HepG2 (cell line): ENCODE results near the gene TAB3. TPM values are rescaled to one million over a fixed set of nuclear protein-coding genes. Genes with fewer than 3 reads are reported as not detected.

Experiments
- AHDC1 ChIP-seq: sonication (generic); formaldehyde crosslinking; IDR thresholded peaks from 2 replicates; pipeline ENCODE4 v1.5.1; 2020; ENCODE audit warnings: mild to moderate bottlenecking, missing genetic modification reagents, borderline replicate concordance
- CREB1 ChIP-seq, 2 experiments: fragments of 450-650 bp in 1 of 2; IDR thresholded peaks; 2 replicates each; pipeline ENCODE4 v1.6.1; 2016 to 2017; ENCODE audit warnings: control low read depth in 1 of 2, mild to moderate bottlenecking in 1 of 2, missing compliant biosample characterization in 1 of 2, missing genetic modification characterization in 1 of 2
- ELF4 ChIP-seq: sonication (generic); formaldehyde crosslinking; IDR thresholded peaks from 2 replicates; pipeline ENCODE4 v1.5.0; 2020; ENCODE audit warnings: missing genetic modification reagents, mild to moderate bottlenecking, moderate library complexity, borderline replicate concordance
- GATA4 ChIP-seq: sonication (generic); IDR thresholded peaks from 2 replicates; pipeline ENCODE4 v1.6.1; 2016; ENCODE audit warnings: antibody characterized with exemption, low read depth, borderline replicate concordance
- GLI4 ChIP-seq: sonication (generic); formaldehyde crosslinking; IDR thresholded peaks from 2 replicates; pipeline ENCODE4 v1.5.1; 2020; ENCODE audit warnings: missing genetic modification reagents, mild to moderate bottlenecking, moderate library complexity, borderline replicate concordance
- IRX3 ChIP-seq: sonication (generic); formaldehyde crosslinking; IDR thresholded peaks from 2 replicates; pipeline ENCODE4 v1.8.1; 2023; ENCODE audit warnings: mild to moderate bottlenecking, low read depth, missing genetic modification reagents, borderline replicate concordance
- MIER2 ChIP-seq: IDR thresholded peaks from 2 replicates; pipeline ENCODE4 v1.6.1; 2016; ENCODE audit warnings: missing biosample characterization, missing genetic modification reagents
- NFATC3 ChIP-seq: sonication (generic); formaldehyde crosslinking; IDR thresholded peaks from 2 replicates; pipeline ENCODE4 v1.5.1; 2020; ENCODE audit warnings: mild to moderate bottlenecking, missing genetic modification reagents
- PAWR ChIP-seq: sonication (generic); formaldehyde crosslinking; IDR thresholded peaks from 2 replicates; pipeline ENCODE4 v1.4.0; 2020; ENCODE audit warnings: missing genetic modification reagents, mild to moderate bottlenecking, borderline replicate concordance
- POLR2G ChIP-seq: fragments of 200-400 bp; formaldehyde crosslinking; IDR thresholded peaks from 2 replicates; pipeline ENCODE4 v1.6.1; 2018; ENCODE audit warnings: mild to moderate bottlenecking, low read depth, low read length, moderate library complexity
- PPARG ChIP-seq: conservative IDR thresholded peaks from 2 replicates; pipeline ENCODE4 v1.6.1; 2016; ENCODE audit warnings: missing biosample characterization, missing genetic modification reagents
- TOE1 ChIP-seq: sonication (generic); formaldehyde crosslinking; IDR thresholded peaks from 2 replicates; pipeline ENCODE4 v1.4.0; 2020; ENCODE audit warnings: mild to moderate bottlenecking, missing genetic modification reagents
- ZC3H13 ChIP-seq: sonication (generic); formaldehyde crosslinking; IDR thresholded peaks from 2 replicates; pipeline ENCODE4 v1.8.1; 2023; ENCODE audit warnings: mild to moderate bottlenecking, missing genetic modification reagents, moderate library complexity
- ZFP62 ChIP-seq: sonication (generic); formaldehyde crosslinking; IDR thresholded peaks from 2 replicates; pipeline ENCODE4 v1.4.0; 2020; ENCODE audit warnings: missing genetic modification reagents
- ZNF251 ChIP-seq: sonication (generic); formaldehyde crosslinking; IDR thresholded peaks from 2 replicates; pipeline ENCODE4 v1.9.0; 2021; ENCODE audit warnings: mild to moderate bottlenecking, missing genetic modification reagents
- ZNF639 ChIP-seq: conservative IDR thresholded peaks from 2 replicates; pipeline ENCODE4 v1.6.1; 2018; ENCODE audit warnings: missing genetic modification reagents
- ZNF724P ChIP-seq: sonication (generic); formaldehyde crosslinking; IDR thresholded peaks from 2 replicates; pipeline ENCODE4 v1.8.0; 2022; ENCODE audit warnings: missing genetic modification reagents, borderline replicate concordance
- ZNF782 ChIP-seq: sonication (generic); formaldehyde crosslinking; IDR thresholded peaks from 2 replicates; pipeline ENCODE4 v1.4.0; 2020; ENCODE audit warnings: missing genetic modification reagents, mild to moderate bottlenecking, borderline replicate concordance
- polyA plus RNA-seq, 8 experiments: library from polyadenylated mRNA; depleted of rRNA in 3 of 8; stranded (reverse) in 7 of 8; unstranded in 1 of 8; fragments of >200 nt; fragmentation: Illumina TruSeq in 4 of 8; extraction: Trizol in 4 of 8; gene quantifications; 2 replicates each; pipeline versions ENCODE4 v1.2.1 to v1.2.3, GENCODE V29; 2011 to 2016; ENCODE audit warnings: low read depth in 4 of 8, missing spikeins in 1 of 8, mixed read lengths in 1 of 8; ENCODE audit not compliant: insufficient read depth in 1 of 8
- total RNA-seq, 5 experiments: library from RNA; depleted of rRNA; stranded (reverse); fragments of >200 nt; fragmentation: Illumina TruSeq; extraction: Trizol; gene quantifications; 2 replicates each; pipeline ENCODE4 v1.2.3, GENCODE V29; 2016; ENCODE audit warnings: low read depth in 1 of 5
- TF ChIP-seq, protein P1 (sequence below): sonication (generic); formaldehyde crosslinking; IDR thresholded peaks from 2 replicates; pipeline ENCODE4 v1.4.0; 2020; ENCODE audit warnings: missing genetic modification reagents, borderline replicate concordance

TAB3 gene
- total and polyA plus RNA-seq, 2 of the 13 experiments (the other 11 are each of a cell fraction or from before 2014, with no cell fraction given) = 27.2 to 59.8 TPM

GRCh38 chrX:30889147-30890140 is at the start of gene TAB3 (continued):
- TF ChIP-seq MIER2 (CRISPR knock-in tag) (no peak), IRX3 (no peak), AHDC1 (CRISPR knock-in tag) (peak; percentile 53; the same call in 1 of the 2 replicates), ELF4 (CRISPR knock-in tag) (0 out of 2 replicates have a peak, but pooled peaks have one; percentile 43), NFATC3 (no peak), PAWR (no peak), ZNF724P (CRISPR knock-in tag) (0 out of 2 replicates have a peak, but pooled peaks have one; percentile 5), POLR2G (peak; percentile 67), ZC3H13 (CRISPR knock-in tag) (no peak), TOE1 (CRISPR knock-in tag) (no peak), ZFP62 (CRISPR knock-in tag) (no peak), GATA4 (no peak), ZNF251 (CRISPR knock-in tag) (no peak), PPARG (CRISPR knock-in tag) (no peak; the same call in 1 of the 2 replicates), ZNF782 (no peak), CREB1 (IDR thresholded peaks at IDR 0.05) (peak; percentile 67), CREB1 (CRISPR knock-in tag; IDR thresholded peaks at IDR 0.05) (no peak; the same call in none of the 2 replicates), ZNF639 (CRISPR knock-in tag) (peak; percentile 70), GLI4 (no peak)
- TF ChIP-seq, protein P1, sequence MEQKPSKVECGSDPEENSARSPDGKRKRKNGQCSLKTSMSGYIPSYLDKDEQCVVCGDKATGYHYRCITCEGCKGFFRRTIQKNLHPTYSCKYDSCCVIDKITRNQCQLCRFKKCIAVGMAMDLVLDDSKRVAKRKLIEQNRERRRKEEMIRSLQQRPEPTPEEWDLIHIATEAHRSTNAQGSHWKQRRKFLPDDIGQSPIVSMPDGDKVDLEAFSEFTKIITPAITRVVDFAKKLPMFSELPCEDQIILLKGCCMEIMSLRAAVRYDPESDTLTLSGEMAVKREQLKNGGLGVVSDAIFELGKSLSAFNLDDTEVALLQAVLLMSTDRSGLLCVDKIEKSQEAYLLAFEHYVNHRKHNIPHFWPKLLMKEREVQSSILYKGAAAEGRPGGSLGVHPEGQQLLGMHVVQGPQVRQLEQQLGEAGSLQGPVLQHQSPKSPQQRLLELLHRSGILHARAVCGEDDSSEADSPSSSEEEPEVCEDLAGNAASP (CRISPR knock-in tag) = no peak
